ENCODE results near the gene TTLL7.

The TTLL7 gene

GRCh38 chr1:83998498-83999315, at the start of gene TTLL7:
TTLL7 (minus strand) TSS chr1:83999132; CDS start chr1:83952211, 46,921 bp downstream.
- DNase-seq = peak; percentile 91

- DNase-seq = no peak
Measured at GRCh38 chr1:84042461-84042860, 43.5 kb upstream of the TTLL7 start.

GRCh38 chr1:84037758-84038611, 39.1 kb upstream of the TTLL7 start:
- DNase-seq = no peak

GRCh38 chr1:84031802-84032327, 32.9 kb upstream of the TTLL7 start:
- DNase-seq = no peak

GRCh38 chr1:84027368-84027767, 28.4 kb upstream of the TTLL7 start:
- DNase-seq = no peak

- no peak for DNase-seq
Measured at GRCh38 chr1:84025966-84026365, 27.0 kb upstream of the TTLL7 start.

GRCh38 chr1:84021822-84022221, 22.9 kb upstream of the TTLL7 start:
- DNase-seq = no peak

- DNase-seq = peak; percentile 31
Measured at GRCh38 chr1:84020151-84020550, 21.2 kb upstream of the TTLL7 start.

GRCh38 chr1:84019217-84019616, 20.3 kb upstream of the TTLL7 start:
- DNase-seq = no peak

- DNase-seq = no peak
Measured at GRCh38 chr1:84013708-84014107, 14.8 kb upstream of the TTLL7 start.

GRCh38 chr1:84012018-84012417, 13.1 kb upstream of the TTLL7 start:
- no peak for DNase-seq

GRCh38 chr1:84010136-84010535, 11.2 kb upstream of the TTLL7 start:
- no peak for DNase-seq

- DNase-seq = no peak
Measured at GRCh38 chr1:84008631-84009030, 9.7 kb upstream of the TTLL7 start.

- no peak for DNase-seq
Measured at GRCh38 chr1:84006591-84006990, 7.7 kb upstream of the TTLL7 start.

GRCh38 chr1:84001501-84001900, 2.6 kb upstream of the TTLL7 start:
- no peak for DNase-seq

- DNase-seq = no peak
Measured at GRCh38 chr1:84000954-84001495, 2.1 kb upstream of the TTLL7 start.

- no peak for DNase-seq
Measured at GRCh38 chr1:84000196-84000885, 1.4 kb upstream of the TTLL7 start.

GRCh38 chr1:83999316-83999819, 436 bp upstream of the TTLL7 start:
- DNase-seq = peak; percentile 91

- peak; percentile 56 for DNase-seq
Measured at GRCh38 chr1:83998205-83998497, 781 bp downstream of the TTLL7 start.

- DNase-seq = no peak
Measured at GRCh38 chr1:83997631-83998030, 1.3 kb downstream of the TTLL7 start.

- DNase-seq = no peak
Measured at GRCh38 chr1:83996621-83997020, 2.3 kb downstream of the TTLL7 start.

GRCh38 chr1:83996191-83996590, 2.7 kb downstream of the TTLL7 start:
- DNase-seq = no peak

- DNase-seq = no peak
Measured at GRCh38 chr1:83995649-83996048, 3.3 kb downstream of the TTLL7 start.
